Endothelial cell of umbilical vein (primary cell): ENCODE results near the gene TDRD3. TPM values are rescaled to one million over a fixed set of nuclear protein-coding genes. Genes with fewer than 3 reads are reported as not detected.

Source experiments
- BruUV-seq: library from RNA; stranded (reverse); fragments of 400-500 nt; replicated peaks from 2 replicates; lab custom pipeline; 2021; lab: Mats Ljungman, UMichigan
- CTCF ChIA-PET: fragments of 300-600, 350-600 bp; sonication (Branson Sonifier 250); formaldehyde crosslinking; loops from one replicate; lab custom pipeline; 2021; ENCODE audit warnings: antibody characterized with exemption, inconsistent platforms; lab: Charles Lee
- POLR2A ChIA-PET: fragments of 300-600, 350-600 bp; sonication (Branson Sonifier 250); formaldehyde crosslinking; loops from one replicate; lab custom pipeline; 2021; ENCODE audit warnings: antibody characterized with exemption, inconsistent platforms; lab: Charles Lee
- DNase-seq: peaks from one replicate; pipeline ENCODE4 v3.0.0-alpha.2; 2011; ENCODE audit warnings: low read depth, low spot score
- FAIRE-seq: peaks from 2 replicates; lab custom pipeline; 2011; peaks lifted over from hg19 to GRCh38; lab: Jason Lieb, UNC
- H2AFZ ChIP-seq: 2 replicates; pipeline ENCODE4 v1.6.0; 2012; ENCODE audit warnings: low read depth, low read length, control low read depth, inconsistent platforms
- H3K27ac ChIP-seq: 2 replicates; pipeline ENCODE4 v1.5.1; 2011; ENCODE audit warnings: low read depth, mild to moderate bottlenecking, control low read depth, low read length, moderate library complexity; ENCODE audit not compliant: insufficient read depth
- H3K27me3 ChIP-seq, 2 experiments: 2 replicates each; pipeline versions ENCODE4 v1.6.0 to v1.6.1; 2011; ENCODE audit warnings: low read length in 2 of 2, mixed read lengths in 1 of 2; ENCODE audit not compliant: control insufficient read depth in 2 of 2, insufficient read depth in 2 of 2
- H3K36me3 ChIP-seq, 2 experiments: 2 replicates in 1 of 2; 3 replicates in 1 of 2; pipeline ENCODE4 v1.5.1; 2011; ENCODE audit warnings: low read length in 2 of 2, mild to moderate bottlenecking in 1 of 2, moderate library complexity in 1 of 2; ENCODE audit not compliant: control insufficient read depth in 2 of 2, insufficient read depth in 2 of 2; ENCODE audit errors: extremely low read depth in 1 of 2
- H3K4me1 ChIP-seq: 3 replicates; pipeline ENCODE4 v1.5.1; 2011; ENCODE audit warnings: mild to moderate bottlenecking, low read length; ENCODE audit not compliant: control insufficient read depth, insufficient read depth; ENCODE audit errors: extremely low read depth
- H3K4me2 ChIP-seq: 2 replicates; pipeline ENCODE4 v1.6.1; 2011; ENCODE audit warnings: low read length, control low read depth, mixed read lengths; ENCODE audit not compliant: insufficient read depth
- H3K4me3 ChIP-seq, 3 experiments: fragments of 200-600 bp in 1 of 3; sonication (generic), shearing (Covaris generic) in 1 of 3; replicated peaks in 1 of 3; 2 replicates each; pipeline ENCODE4 v1.5.1; 2011 to 2016; ENCODE audit warnings: control low read depth in 3 of 3, low read length in 3 of 3, mild to moderate bottlenecking in 2 of 3, inconsistent platforms in 1 of 3, low read depth in 1 of 3, moderate library complexity in 1 of 3; ENCODE audit not compliant: insufficient read depth in 1 of 3
- H3K79me2 ChIP-seq: 2 replicates; pipeline ENCODE4 v1.6.0; 2012; ENCODE audit warnings: low read length, inconsistent platforms; ENCODE audit not compliant: control insufficient read depth, insufficient read depth
- H3K9ac ChIP-seq: replicated peaks from 2 replicates; pipeline ENCODE3; 2011; ENCODE audit warnings: low read length, control low read depth; ENCODE audit not compliant: insufficient read depth; ENCODE audit errors: extremely low read depth
- H3K9me1 ChIP-seq: replicated peaks from 3 replicates; pipeline ENCODE4 v1.6.0; 2011; ENCODE audit warnings: mild to moderate bottlenecking, low read length; ENCODE audit not compliant: control insufficient read depth, insufficient read depth; ENCODE audit errors: extremely low read depth
- H3K9me3 ChIP-seq: replicated peaks from 2 replicates; pipeline ENCODE4 v1.5.1; 2012; ENCODE audit warnings: low read length, inconsistent platforms; ENCODE audit not compliant: control insufficient read depth, insufficient read depth
- H4K20me1 ChIP-seq: replicated peaks from 2 replicates; pipeline ENCODE3; 2011; ENCODE audit warnings: mild to moderate bottlenecking, low read length; ENCODE audit not compliant: control insufficient read depth, insufficient read depth; ENCODE audit errors: extremely low read depth
- CTCF ChIP-seq, 2 donors: IDR thresholded peaks; 1 replicate in 1 of 2; 2 replicates in 1 of 2; pipeline ENCODE4 v1.5.1; 2011; ENCODE audit warnings: low read length in 2 of 2, mild to moderate bottlenecking in 2 of 2, moderate library complexity in 2 of 2, control low read depth in 1 of 2, inconsistent platforms in 1 of 2, low read depth in 1 of 2; ENCODE audit not compliant: insufficient read depth in 1 of 2; ENCODE audit errors: extremely low read depth in 1 of 2
- EZH2 ChIP-seq: IDR thresholded peaks from 2 replicates; pipeline ENCODE4 v1.6.1; 2012; ENCODE audit warnings: borderline replicate concordance, low read depth, mild to moderate bottlenecking, moderate library complexity, low read length, inconsistent platforms; ENCODE audit not compliant: severe bottlenecking
- FOS ChIP-seq: IDR thresholded peaks from 2 replicates; pipeline ENCODE4 v1.6.1; 2011; ENCODE audit warnings: mild to moderate bottlenecking, low read length, moderate library complexity, borderline replicate concordance; ENCODE audit not compliant: insufficient read depth
- GATA2 ChIP-seq: IDR thresholded peaks from 2 replicates; pipeline ENCODE4 v1.7.0; 2011; ENCODE audit warnings: low read depth, mild to moderate bottlenecking, moderate library complexity, mixed read lengths, low read length; ENCODE audit not compliant: insufficient read length, insufficient read depth
- JUN ChIP-seq: IDR thresholded peaks from 2 replicates; pipeline ENCODE4 v1.6.1; 2011; ENCODE audit warnings: borderline replicate concordance, low read depth; ENCODE audit not compliant: insufficient read length, insufficient read depth
- MAX ChIP-seq: IDR thresholded peaks from 2 replicates; pipeline ENCODE4 v1.6.1; 2011; ENCODE audit not compliant: insufficient read depth, insufficient read length
- MYC ChIP-seq: IDR thresholded peaks from one replicate; pipeline ENCODE4 v1.6.1; 2011; ENCODE audit warnings: mild to moderate bottlenecking, low read depth, low read length
- POLR2A ChIP-seq: IDR thresholded peaks from 2 replicates; pipeline ENCODE4 v1.6.1; 2012; ENCODE audit warnings: low read depth, mild to moderate bottlenecking, control low read depth, low read length
- POLR2AphosphoS5 ChIP-seq: IDR thresholded peaks from 2 replicates; pipeline ENCODE4 v1.6.1; 2012; ENCODE audit warnings: low read depth, mild to moderate bottlenecking, control low read depth, low read length, moderate library complexity; ENCODE audit not compliant: insufficient read depth
- dilution Hi-C: fragments of 300-500 bp; cut with MboI; formaldehyde crosslinking; loops from one replicate; pipeline ENCODE4 v1.15.0; 2019; ENCODE audit warnings: low sequenced_read_pairs; ENCODE audit not compliant: extremely low pct_ligation_motif_present
- intact Hi-C: fragments of 100-400 bp; cut with micrococcal nuclease; formaldehyde crosslinking; loops from one replicate; pipeline ENCODE4 v1.10.0; 2022
- polyA plus RNA-seq, 4 experiments: library from polyadenylated mRNA; depleted of rRNA in 3 of 4; stranded (reverse) in 3 of 4; unstranded in 1 of 4; fragments of >200 nt; gene quantifications; 2 replicates each; pipeline versions ENCODE4 v1.2.1 to v1.2.3, GENCODE V29; 2011 to 2012; ENCODE audit warnings: missing spikeins in 1 of 4
- total RNA-seq: library from RNA; stranded (reverse); gene quantifications from 2 replicates; pipeline ENCODE4 v1.2.3, GENCODE V29; 2021

The TDRD3 gene
- total and polyA plus RNA-seq, 2 donors (not counting 3 experiments of a cell fraction or from before 2014, with no cell fraction given): 3.0 to 16.3 TPM

GRCh38 chr13:60604058-60604457 lies 207.0 kb downstream of the TDRD3 start:
- dilution Hi-C loops: no loop called here
- Histone ChIP-seq H3K9me1 (no peaks in the 10 kb centered on the region), H3K27me3 (peaks cover 3 to 5% of the 10 kb centered on the region in 2 experiments)

More at GRCh38 chr13:60604058-60604457, 207.0 kb downstream of the TDRD3 start:
- no peaks in the 10 kb centered on the region for H3K4me1 ChIP-seq
- no peaks in the 10 kb centered on the region for H3K36me3 ChIP-seq
- no peaks in the 10 kb centered on the region for H4K20me1 ChIP-seq
- FAIRE-seq: no peak
- intact Hi-C loops: no loop called here
- H3K4me3 ChIP-seq: no peak overlapping the region
- H3K4me2 ChIP-seq: no peak overlapping the region
- DNase-seq: no peak
- H2AFZ ChIP-seq: no peak overlapping the region
- no TSS peak for BruUV-seq
- CTCF ChIA-PET: no interaction called here
- H3K27ac ChIP-seq: no peak overlapping the region
- POLR2A ChIA-PET: no interaction called here
- TF ChIP-seq POLR2A (no peak), FOS (no peak), POLR2AphosphoS5 (no peak), MYC (no peak), EZH2 (no peak), GATA2 (no peak), MAX (no peak), CTCF (IDR thresholded peaks at IDR 0.05; ENCODE audit: extremely low read depth in 1 of 2, insufficient read depth in 1 of 2, low read depth in 1 of 2, low read length in 2 of 2) (no peak), JUN (no peak)
- H3K79me2 ChIP-seq: no peaks in the 10 kb centered on the region
- no peak overlapping the region for H3K9ac ChIP-seq
- no peaks in the 10 kb centered on the region for H3K9me3 ChIP-seq
